Stimulated activated CD8-positive, alpha-beta memory T cell treated with anti-CD3 and anti-CD28 coated beads, Interleukin-15, amount 100 ng/mL, for 4 hours (primary cell): Measurements from ENCODE around the gene RGCC.

Experiments used
- DNase-seq, 2 donors: peaks; one replicate each; pipeline ENCODE4 v3.0.0-alpha.2; 2020; ENCODE audit warnings: low read depth in 2 of 2

The RGCC gene

GRCh38 chr13:41516166-41516565 is 58.8 kb downstream of the RGCC start:
- DNase-seq: no peak

- no peak for DNase-seq
Observed at GRCh38 chr13:41516760-41517159, 59.4 kb downstream of the RGCC start.

- DNase-seq: no peak
Observed at GRCh38 chr13:41520016-41520659, 62.8 kb downstream of the RGCC start.
